Astrocyte (in vitro differentiated cells and primary cell): ENCODE measurements around the gene TMEM266. TPM values are rescaled to one million over a fixed set of nuclear protein-coding genes. Genes with fewer than 3 reads are reported as not detected.

Source experiments
- DNase-seq: peaks from one replicate; pipeline ENCODE4 v3.0.0-alpha.2; 2010; ENCODE audit warnings: low read depth
- FAIRE-seq: peaks from 2 replicates; lab custom pipeline; 2011; peaks lifted over from hg19 to GRCh38; lab: Jason Lieb, UNC
- H2AFZ ChIP-seq: 2 replicates; pipeline ENCODE4 v1.6.0; 2012; ENCODE audit warnings: low read depth, low read length, inconsistent platforms
- H3K27ac ChIP-seq: 2 replicates; pipeline ENCODE4 v1.5.1; 2011; ENCODE audit warnings: low read depth, low read length, inconsistent platforms
- H3K27me3 ChIP-seq: 2 replicates; pipeline ENCODE4 v1.6.0; 2011; ENCODE audit warnings: low read length, inconsistent platforms; ENCODE audit not compliant: insufficient read depth
- H3K36me3 ChIP-seq: 2 replicates; pipeline ENCODE4 v1.5.1; 2011; ENCODE audit warnings: low read length, inconsistent platforms; ENCODE audit not compliant: insufficient read depth
- H3K4me1 ChIP-seq: 2 replicates; pipeline ENCODE4 v1.5.1; 2011; ENCODE audit warnings: low read length, inconsistent platforms; ENCODE audit not compliant: insufficient read depth
- H3K4me2 ChIP-seq: 2 replicates; pipeline ENCODE4 v1.6.0; 2012; ENCODE audit warnings: low read length, inconsistent platforms
- H3K4me3 ChIP-seq: 2 replicates; pipeline ENCODE4 v1.5.1; 2011; ENCODE audit warnings: low read depth, mild to moderate bottlenecking, low read length, inconsistent platforms; ENCODE audit not compliant: insufficient read depth
- H3K79me2 ChIP-seq: 2 replicates; pipeline ENCODE4 v1.6.0; 2012; ENCODE audit warnings: mild to moderate bottlenecking, low read length, inconsistent platforms; ENCODE audit not compliant: insufficient read depth
- H3K9ac ChIP-seq: 2 replicates; pipeline ENCODE4 v1.6.0; 2012; ENCODE audit warnings: mild to moderate bottlenecking, low read length, inconsistent platforms
- H3K9me3 ChIP-seq: 2 replicates; pipeline ENCODE4 v1.5.1; 2012; ENCODE audit warnings: low read depth, mild to moderate bottlenecking, low read length, inconsistent platforms; ENCODE audit not compliant: insufficient read depth
- H4K20me1 ChIP-seq: 2 replicates; pipeline ENCODE4 v1.6.0; 2012; ENCODE audit warnings: low read length, inconsistent platforms; ENCODE audit not compliant: insufficient read depth
- H3K27ac Mint-ChIP-seq: one replicate; pipeline ENCODE4 v1.8.0; 2021; ENCODE audit warnings: mild to moderate bottlenecking, mixed read lengths; ENCODE audit not compliant: unreplicated experiment
- H3K27me3 Mint-ChIP-seq: one replicate; pipeline ENCODE4 v1.8.0; 2021; ENCODE audit warnings: low read depth, mixed read lengths; ENCODE audit not compliant: unreplicated experiment
- H3K36me3 Mint-ChIP-seq: one replicate; pipeline ENCODE4 v1.8.0; 2021; ENCODE audit warnings: low read depth, mixed read lengths; ENCODE audit not compliant: unreplicated experiment
- H3K4me1 Mint-ChIP-seq: one replicate; pipeline ENCODE4 v1.8.0; 2021; ENCODE audit warnings: low read depth, mixed read lengths; ENCODE audit not compliant: unreplicated experiment
- H3K4me3 Mint-ChIP-seq: one replicate; pipeline ENCODE4 v1.8.0; 2021; ENCODE audit warnings: mild to moderate bottlenecking, moderate library complexity, mixed read lengths; ENCODE audit not compliant: unreplicated experiment
- H3K9me3 Mint-ChIP-seq: one replicate; pipeline ENCODE4 v1.8.0; 2021; ENCODE audit warnings: mild to moderate bottlenecking, mixed read lengths; ENCODE audit not compliant: unreplicated experiment
- CTCF ChIP-seq: IDR thresholded peaks from 2 replicates; pipeline ENCODE4 v1.5.1; 2011; ENCODE audit warnings: low read depth, mild to moderate bottlenecking, inconsistent platforms, low read length, moderate library complexity; ENCODE audit not compliant: insufficient read depth
- EZH2 ChIP-seq: IDR thresholded peaks from 2 replicates; pipeline ENCODE4 v1.6.1; 2012; ENCODE audit warnings: mild to moderate bottlenecking, low read length, inconsistent platforms; ENCODE audit not compliant: insufficient read depth
- total RNA-seq: library from RNA; stranded (reverse); gene quantifications from 2 replicates; pipeline ENCODE4 v1.2.1, GENCODE V29; 2021

The TMEM266 gene
- total RNA-seq, 1 donor from 2014 or later: 0.36 TPM

GRCh38 chr15:76070192-76070591 lies 10.4 kb downstream of the TMEM266 start:
- Histone ChIP-seq H4K20me1 (no peaks in the 10 kb centered on the region), H2AFZ (no peak overlapping the region), H3K4me3 (no peak overlapping the region), H3K9me3 (no peaks in the 10 kb centered on the region), H3K79me2 (no peaks in the 10 kb centered on the region), H3K36me3 (no peaks in the 10 kb centered on the region), H3K27me3 (peaks cover 13% of the 10 kb centered on the region), H3K27ac (no peak overlapping the region), H3K4me2 (no peak overlapping the region), H3K9ac (no peak overlapping the region), H3K4me1 (no peaks in the 10 kb centered on the region)
- TF ChIP-seq EZH2 (no peak), CTCF (no peak)
- H3K9me3 Mint-ChIP-seq: no peaks in the 10 kb centered on the region
- no peaks in the 10 kb centered on the region for H3K4me1 Mint-ChIP-seq
- DNase-seq (no peak), FAIRE-seq (no peak)
- no peak overlapping the region for H3K4me3 Mint-ChIP-seq
- H3K27me3 Mint-ChIP-seq: no peaks in the 10 kb centered on the region
- H3K27ac Mint-ChIP-seq: no peak overlapping the region
- H3K36me3 Mint-ChIP-seq: no peaks in the 10 kb centered on the region

GRCh38 chr15:76070921-76071635 lies 11.3 kb downstream of the TMEM266 start:
- no peaks in the 10 kb centered on the region for H3K27me3 Mint-ChIP-seq
- H3K9ac ChIP-seq: no peak overlapping the region
- no peak overlapping the region for H3K4me3 ChIP-seq
- H2AFZ ChIP-seq: no peak overlapping the region
- H3K27me3 ChIP-seq: peaks cover 7% of the 10 kb centered on the region
- DNase-seq (no peak), FAIRE-seq (no peak)
- H3K4me3 Mint-ChIP-seq: no peak overlapping the region
- H3K9me3 Mint-ChIP-seq: no peaks in the 10 kb centered on the region
- no peak overlapping the region for H3K27ac Mint-ChIP-seq
- TF ChIP-seq EZH2 (no peak), CTCF (no peak)
- no peak overlapping the region for H3K27ac ChIP-seq
- H4K20me1 ChIP-seq: no peaks in the 10 kb centered on the region
- no peaks in the 10 kb centered on the region for H3K4me1 ChIP-seq
- H3K9me3 ChIP-seq: no peaks in the 10 kb centered on the region
- no peaks in the 10 kb centered on the region for H3K36me3 ChIP-seq
- no peaks in the 10 kb centered on the region for H3K4me1 Mint-ChIP-seq
- no peaks in the 10 kb centered on the region for H3K79me2 ChIP-seq
- H3K4me2 ChIP-seq: no peak overlapping the region
- no peaks in the 10 kb centered on the region for H3K36me3 Mint-ChIP-seq

- Histone ChIP-seq H3K9me3 (no peaks in the 10 kb centered on the region), H2AFZ (no peak overlapping the region), H4K20me1 (no peaks in the 10 kb centered on the region), H3K36me3 (no peaks in the 10 kb centered on the region), H3K27ac (no peak overlapping the region), H3K9ac (no peak overlapping the region), H3K4me3 (no peak overlapping the region), H3K27me3 (peaks cover 7% of the 10 kb centered on the region), H3K4me2 (no peak overlapping the region), H3K4me1 (no peaks in the 10 kb centered on the region), H3K79me2 (no peaks in the 10 kb centered on the region)
- Mint-ChIP-seq H3K27ac (no peak overlapping the region), H3K4me1 (no peaks in the 10 kb centered on the region), H3K9me3 (no peaks in the 10 kb centered on the region), H3K4me3 (no peak overlapping the region), H3K36me3 (no peaks in the 10 kb centered on the region), H3K27me3 (no peaks in the 10 kb centered on the region)
- DNase-seq (no peak), FAIRE-seq (no peak)
- TF ChIP-seq CTCF: no peak
- TF ChIP-seq EZH2: no peak
Measured at GRCh38 chr15:76071806-76072205, 12.0 kb downstream of the TMEM266 start.
